Endothelial cell of umbilical vein (primary cell): Measurements from ENCODE around the gene KCNE1. TPM values are rescaled to one million over a fixed set of nuclear protein-coding genes. Genes with fewer than 3 reads are reported as not detected.
A peak's percentile ranks its signal among the peaks of the same experiment; 100 is the strongest.

Experiments
- BruUV-seq: library from RNA; stranded (reverse); fragments of 400-500 nt; replicated peaks from 2 replicates; lab custom pipeline; 2021; lab: Mats Ljungman, UMichigan
- CTCF ChIA-PET: fragments of 300-600, 350-600 bp; sonication (Branson Sonifier 250); formaldehyde crosslinking; loops from one replicate; lab custom pipeline; 2021; ENCODE audit warnings: antibody characterized with exemption, inconsistent platforms; lab: Charles Lee
- POLR2A ChIA-PET: fragments of 300-600, 350-600 bp; sonication (Branson Sonifier 250); formaldehyde crosslinking; loops from one replicate; lab custom pipeline; 2021; ENCODE audit warnings: antibody characterized with exemption, inconsistent platforms; lab: Charles Lee
- DNase-seq: peaks from one replicate; pipeline ENCODE4 v3.0.0-alpha.2; 2011; ENCODE audit warnings: low read depth, low spot score
- FAIRE-seq: peaks from 2 replicates; lab custom pipeline; 2011; peaks lifted over from hg19 to GRCh38; lab: Jason Lieb, UNC
- H2AFZ ChIP-seq: 2 replicates; pipeline ENCODE4 v1.6.0; 2012; ENCODE audit warnings: low read depth, low read length, control low read depth, inconsistent platforms
- H3K27ac ChIP-seq: 2 replicates; pipeline ENCODE4 v1.5.1; 2011; ENCODE audit warnings: low read depth, mild to moderate bottlenecking, control low read depth, low read length, moderate library complexity; ENCODE audit not compliant: insufficient read depth
- H3K27me3 ChIP-seq, 2 experiments: 2 replicates each; pipeline versions ENCODE4 v1.6.0 to v1.6.1; 2011; ENCODE audit warnings: low read length in 2 of 2, mixed read lengths in 1 of 2; ENCODE audit not compliant: control insufficient read depth in 2 of 2, insufficient read depth in 2 of 2
- H3K36me3 ChIP-seq, 2 experiments: 2 replicates in 1 of 2; 3 replicates in 1 of 2; pipeline ENCODE4 v1.5.1; 2011; ENCODE audit warnings: low read length in 2 of 2, mild to moderate bottlenecking in 1 of 2, moderate library complexity in 1 of 2; ENCODE audit not compliant: control insufficient read depth in 2 of 2, insufficient read depth in 2 of 2; ENCODE audit errors: extremely low read depth in 1 of 2
- H3K4me1 ChIP-seq: 3 replicates; pipeline ENCODE4 v1.5.1; 2011; ENCODE audit warnings: mild to moderate bottlenecking, low read length; ENCODE audit not compliant: control insufficient read depth, insufficient read depth; ENCODE audit errors: extremely low read depth
- H3K4me2 ChIP-seq: 2 replicates; pipeline ENCODE4 v1.6.1; 2011; ENCODE audit warnings: low read length, control low read depth, mixed read lengths; ENCODE audit not compliant: insufficient read depth
- H3K4me3 ChIP-seq, 3 experiments: fragments of 200-600 bp in 1 of 3; sonication (generic), shearing (Covaris generic) in 1 of 3; replicated peaks in 1 of 3; 2 replicates each; pipeline ENCODE4 v1.5.1; 2011 to 2016; ENCODE audit warnings: control low read depth in 3 of 3, low read length in 3 of 3, mild to moderate bottlenecking in 2 of 3, inconsistent platforms in 1 of 3, low read depth in 1 of 3, moderate library complexity in 1 of 3; ENCODE audit not compliant: insufficient read depth in 1 of 3
- H3K79me2 ChIP-seq: 2 replicates; pipeline ENCODE4 v1.6.0; 2012; ENCODE audit warnings: low read length, inconsistent platforms; ENCODE audit not compliant: control insufficient read depth, insufficient read depth
- H3K9ac ChIP-seq: replicated peaks from 2 replicates; pipeline ENCODE3; 2011; ENCODE audit warnings: low read length, control low read depth; ENCODE audit not compliant: insufficient read depth; ENCODE audit errors: extremely low read depth
- H3K9me1 ChIP-seq: replicated peaks from 3 replicates; pipeline ENCODE4 v1.6.0; 2011; ENCODE audit warnings: mild to moderate bottlenecking, low read length; ENCODE audit not compliant: control insufficient read depth, insufficient read depth; ENCODE audit errors: extremely low read depth
- H3K9me3 ChIP-seq: replicated peaks from 2 replicates; pipeline ENCODE4 v1.5.1; 2012; ENCODE audit warnings: low read length, inconsistent platforms; ENCODE audit not compliant: control insufficient read depth, insufficient read depth
- H4K20me1 ChIP-seq: replicated peaks from 2 replicates; pipeline ENCODE3; 2011; ENCODE audit warnings: mild to moderate bottlenecking, low read length; ENCODE audit not compliant: control insufficient read depth, insufficient read depth; ENCODE audit errors: extremely low read depth
- CTCF ChIP-seq, 2 donors: IDR thresholded peaks; 1 replicate in 1 of 2; 2 replicates in 1 of 2; pipeline ENCODE4 v1.5.1; 2011; ENCODE audit warnings: low read length in 2 of 2, mild to moderate bottlenecking in 2 of 2, moderate library complexity in 2 of 2, control low read depth in 1 of 2, inconsistent platforms in 1 of 2, low read depth in 1 of 2; ENCODE audit not compliant: insufficient read depth in 1 of 2; ENCODE audit errors: extremely low read depth in 1 of 2
- FOS ChIP-seq: IDR thresholded peaks from 2 replicates; pipeline ENCODE4 v1.6.1; 2011; ENCODE audit warnings: mild to moderate bottlenecking, low read length, moderate library complexity, borderline replicate concordance; ENCODE audit not compliant: insufficient read depth
- JUN ChIP-seq: IDR thresholded peaks from 2 replicates; pipeline ENCODE4 v1.6.1; 2011; ENCODE audit warnings: borderline replicate concordance, low read depth; ENCODE audit not compliant: insufficient read length, insufficient read depth
- MAX ChIP-seq: IDR thresholded peaks from 2 replicates; pipeline ENCODE4 v1.6.1; 2011; ENCODE audit not compliant: insufficient read depth, insufficient read length
- MYC ChIP-seq: IDR thresholded peaks from one replicate; pipeline ENCODE4 v1.6.1; 2011; ENCODE audit warnings: mild to moderate bottlenecking, low read depth, low read length
- POLR2A ChIP-seq: IDR thresholded peaks from 2 replicates; pipeline ENCODE4 v1.6.1; 2012; ENCODE audit warnings: low read depth, mild to moderate bottlenecking, control low read depth, low read length
- POLR2AphosphoS5 ChIP-seq: IDR thresholded peaks from 2 replicates; pipeline ENCODE4 v1.6.1; 2012; ENCODE audit warnings: low read depth, mild to moderate bottlenecking, control low read depth, low read length, moderate library complexity; ENCODE audit not compliant: insufficient read depth
- dilution Hi-C: fragments of 300-500 bp; cut with MboI; formaldehyde crosslinking; loops from one replicate; pipeline ENCODE4 v1.15.0; 2019; ENCODE audit warnings: low sequenced_read_pairs; ENCODE audit not compliant: extremely low pct_ligation_motif_present
- intact Hi-C: fragments of 100-400 bp; cut with micrococcal nuclease; formaldehyde crosslinking; loops from one replicate; pipeline ENCODE4 v1.10.0; 2022
- polyA plus RNA-seq, 4 experiments: library from polyadenylated mRNA; depleted of rRNA in 3 of 4; stranded (reverse) in 3 of 4; unstranded in 1 of 4; fragments of >200 nt; gene quantifications; 2 replicates each; pipeline versions ENCODE4 v1.2.1 to v1.2.3, GENCODE V29; 2011 to 2012; ENCODE audit warnings: missing spikeins in 1 of 4
- total RNA-seq: library from RNA; stranded (reverse); gene quantifications from 2 replicates; pipeline ENCODE4 v1.2.3, GENCODE V29; 2021

The KCNE1 gene
- total and polyA plus RNA-seq, 2 donors (not counting 3 experiments of a cell fraction or from before 2014, with no cell fraction given): 0.10 to 0.38 TPM

GRCh38 chr21:34517491-34518245 lies 5.7 kb upstream of the KCNE1 start:
- peak; percentile 22 for DNase-seq
- TF ChIP-seq POLR2A: no peak
- TF ChIP-seq JUN: no peak
- no peak for TF ChIP-seq MYC
- TF ChIP-seq POLR2AphosphoS5: no peak
- TF ChIP-seq MAX: no peak
- peak; percentile 14 for TF ChIP-seq CTCF (IDR thresholded peaks at IDR 0.05; ENCODE audit: extremely low read depth in 1 of 2, insufficient read depth in 1 of 2, low read depth in 1 of 2, low read length in 2 of 2)
- no peak for TF ChIP-seq FOS
- dilution Hi-C loops: no loop called here

More at GRCh38 chr21:34517491-34518245, 5.7 kb upstream of the KCNE1 start:
- no peaks in the 10 kb centered on the region for H3K9me3 ChIP-seq
- intact Hi-C loops: no loop called here
- no TSS peak for BruUV-seq
- no peaks in the 10 kb centered on the region for H3K4me1 ChIP-seq
- H3K27ac ChIP-seq: no peak overlapping the region
- no peak overlapping the region for H3K9ac ChIP-seq
- ChIA-PET CTCF (interaction anchor here (1.0 to 5.0 kb wide), 7 partner anchors 9 to 114 kb away, joined by 3 to 31 read pairs (median 10); no protein-coding TSS in a partner anchor), POLR2A (interaction anchor here (2.0 kb wide), 1 partner anchor 9 kb away, joined by 7 read pairs; no protein-coding TSS in a partner anchor)
- H3K36me3 ChIP-seq: peaks cover 5 to 20% of the 10 kb centered on the region in 2 experiments
- H3K4me3 ChIP-seq: no peak overlapping the region
- no peaks in the 10 kb centered on the region for H3K27me3 ChIP-seq
- H2AFZ ChIP-seq: no peak overlapping the region
- FAIRE-seq: peak; percentile 69
- no peaks in the 10 kb centered on the region for H4K20me1 ChIP-seq
- no peaks in the 10 kb centered on the region for H3K79me2 ChIP-seq
- H3K4me2 ChIP-seq: no peak overlapping the region
- H3K9me1 ChIP-seq: no peaks in the 10 kb centered on the region
